ENCODE data around the gene MDH2.
"Not testable (repeated sequence)": the region's sequence is repeated elsewhere in the genome, so short reads cannot be mapped to it uniquely, and the experiment has no call there.

- TF ChIP-seq CTCF (conservative IDR thresholded peaks at IDR 0.05 in 1 of 2, IDR thresholded peaks at IDR 0.05 in 1 of 2; ENCODE audit: low read depth in 1 of 2, low read length in 2 of 2); EZH2 (IDR thresholded peaks at IDR 0.05; ENCODE audit: low read length, missing control alignments): not testable (repeated sequence)
Observed at GRCh38 chr7:76052681-76053080, 4.8 kb downstream of the MDH2 start.

All from fibroblast of lung (primary cell).